Iris pigment epithelial cell (primary cell): ENCODE data around the gene FAM83G.
"Not testable (repeated sequence)": the region's sequence is repeated elsewhere in the genome, so short reads cannot be mapped to it uniquely, and the experiment has no call there.

ENCODE experiments used
- DNase-seq: peaks from one replicate; pipeline ENCODE4 v3.0.0-alpha.2; 2011; ENCODE audit warnings: low read depth

Gene FAM83G, protein sequence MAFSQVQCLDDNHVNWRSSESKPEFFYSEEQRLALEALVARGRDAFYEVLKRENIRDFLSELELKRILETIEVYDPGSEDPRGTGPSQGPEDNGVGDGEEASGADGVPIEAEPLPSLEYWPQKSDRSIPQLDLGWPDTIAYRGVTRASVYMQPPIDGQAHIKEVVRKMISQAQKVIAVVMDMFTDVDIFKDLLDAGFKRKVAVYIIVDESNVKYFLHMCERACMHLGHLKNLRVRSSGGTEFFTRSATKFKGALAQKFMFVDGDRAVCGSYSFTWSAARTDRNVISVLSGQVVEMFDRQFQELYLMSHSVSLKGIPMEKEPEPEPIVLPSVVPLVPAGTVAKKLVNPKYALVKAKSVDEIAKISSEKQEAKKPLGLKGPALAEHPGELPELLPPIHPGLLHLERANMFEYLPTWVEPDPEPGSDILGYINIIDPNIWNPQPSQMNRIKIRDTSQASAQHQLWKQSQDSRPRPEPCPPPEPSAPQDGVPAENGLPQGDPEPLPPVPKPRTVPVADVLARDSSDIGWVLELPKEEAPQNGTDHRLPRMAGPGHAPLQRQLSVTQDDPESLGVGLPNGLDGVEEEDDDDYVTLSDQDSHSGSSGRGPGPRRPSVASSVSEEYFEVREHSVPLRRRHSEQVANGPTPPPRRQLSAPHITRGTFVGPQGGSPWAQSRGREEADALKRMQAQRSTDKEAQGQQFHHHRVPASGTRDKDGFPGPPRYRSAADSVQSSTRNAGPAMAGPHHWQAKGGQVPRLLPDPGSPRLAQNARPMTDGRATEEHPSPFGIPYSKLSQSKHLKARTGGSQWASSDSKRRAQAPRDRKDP

DNA sequence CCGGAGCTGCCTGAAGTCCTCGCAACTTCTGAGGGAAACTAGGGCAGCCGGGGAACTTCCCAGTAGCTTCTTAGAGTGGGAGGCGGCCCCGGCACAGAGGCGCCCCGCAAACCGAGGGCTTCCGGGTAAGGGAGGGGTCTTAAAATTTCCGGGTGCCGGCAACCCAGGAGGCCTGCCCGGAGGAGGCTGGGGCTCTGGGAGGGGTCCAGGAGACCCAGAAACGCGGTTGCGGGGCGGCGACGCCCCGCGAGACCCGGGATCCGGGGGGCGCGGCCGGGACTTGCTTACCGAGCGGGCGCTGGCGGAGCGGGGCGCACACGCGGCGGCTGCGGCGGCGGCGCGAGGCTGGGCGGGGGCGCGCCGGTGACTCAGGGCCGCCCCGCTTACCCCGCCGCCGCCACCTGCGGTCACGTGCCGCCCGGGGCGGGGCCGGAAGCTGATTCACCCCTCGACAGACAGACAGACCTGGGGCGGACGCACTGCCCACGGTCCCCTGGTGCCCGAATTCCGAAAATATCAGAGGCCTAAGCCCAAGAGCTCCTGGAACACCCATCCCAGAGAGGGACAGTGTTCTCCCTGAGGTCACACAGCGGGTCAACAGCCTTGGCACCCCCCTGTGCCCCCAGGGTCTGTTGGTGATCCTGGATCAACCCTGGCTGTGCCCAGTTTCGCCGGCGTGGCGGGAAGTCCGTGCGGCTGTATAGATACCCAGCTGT is at the start of gene FAM83G:
Gene FAM83G, minus strand, starts transcription at position 344 of the 716 bp plus-strand sequence. CDS start 723 bp downstream, outside the sequence.
- DNase-seq = peak; percentile 76

DNA sequence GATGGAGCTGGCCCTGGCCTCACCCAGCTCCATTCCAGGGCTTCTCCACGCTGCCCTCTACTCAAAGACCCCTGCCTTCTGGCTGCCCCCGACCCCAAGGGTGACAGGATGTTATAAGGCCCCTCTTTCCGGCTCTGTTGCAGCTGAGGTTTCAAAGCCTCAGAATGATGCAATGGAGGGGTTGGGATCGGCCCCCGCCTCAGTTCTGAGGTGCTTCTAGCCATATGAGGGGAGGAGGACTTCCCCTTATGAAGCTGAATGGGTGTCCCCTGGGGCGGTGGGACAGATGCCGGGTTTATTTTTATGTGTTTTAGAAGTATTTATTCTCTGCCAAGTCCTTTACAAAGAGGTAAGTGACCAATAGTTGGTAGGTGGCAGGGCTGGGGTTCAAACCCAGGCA is 44.3 kb upstream of the FAM83G start:
- DNase-seq = not testable (repeated sequence)

DNA sequence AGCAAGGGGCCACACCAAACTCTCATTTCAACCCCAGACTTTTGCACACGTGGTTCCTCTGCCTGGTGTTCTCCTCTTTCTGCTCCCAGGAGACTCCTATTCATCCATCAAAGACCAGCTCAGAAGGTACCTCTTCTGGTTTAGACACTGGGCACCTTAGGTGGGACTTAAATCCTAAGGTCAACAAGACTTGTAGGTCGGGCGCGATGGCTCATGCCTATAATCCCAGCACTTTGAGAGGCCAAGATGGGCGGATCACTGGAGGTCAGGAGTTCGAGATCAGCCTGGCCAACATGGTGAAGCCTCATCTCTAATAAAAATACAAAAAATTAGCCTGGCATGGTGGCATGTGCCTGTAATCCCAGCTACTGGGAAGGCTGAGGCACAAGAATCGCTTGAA is 42.9 kb upstream of the FAM83G start:
- DNase-seq = not testable (repeated sequence)

DNA sequence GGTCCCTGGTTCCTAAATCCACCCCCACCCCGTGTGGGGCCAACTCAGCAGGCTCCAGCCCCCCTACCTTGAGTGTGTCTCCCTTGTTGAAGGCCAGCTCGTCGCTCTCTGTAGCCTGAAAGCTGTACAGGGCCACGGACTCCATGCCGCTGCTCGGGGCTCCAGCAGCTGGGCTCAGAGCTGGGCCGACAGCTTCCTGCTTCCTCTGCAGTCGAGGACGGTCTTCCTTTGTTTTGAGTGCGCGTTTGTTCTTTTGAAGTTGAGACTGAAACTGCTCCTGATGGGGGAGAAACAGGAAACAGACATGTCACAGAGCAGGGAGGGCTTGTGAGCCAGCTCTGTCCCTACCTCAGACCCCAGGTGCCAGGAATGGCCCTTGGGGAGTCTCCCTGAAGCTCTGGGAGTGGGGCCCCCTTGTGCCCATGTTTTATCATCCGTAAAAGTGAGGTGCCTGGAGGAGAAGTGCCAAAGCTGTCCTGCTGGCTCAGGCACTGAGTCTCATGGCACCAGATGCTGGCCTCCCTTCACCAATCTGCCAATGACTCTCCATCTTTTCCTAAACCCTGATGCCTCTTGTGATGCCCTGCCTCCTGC is 42.3 kb upstream of the FAM83G start, which contains the start of gene GRAP:
Gene GRAP, minus strand, starts transcription at position 176 of the 594 bp plus-strand sequence. Its CDS starts 31 bp downstream, at position 145.
- not testable (repeated sequence) for DNase-seq

DNA sequence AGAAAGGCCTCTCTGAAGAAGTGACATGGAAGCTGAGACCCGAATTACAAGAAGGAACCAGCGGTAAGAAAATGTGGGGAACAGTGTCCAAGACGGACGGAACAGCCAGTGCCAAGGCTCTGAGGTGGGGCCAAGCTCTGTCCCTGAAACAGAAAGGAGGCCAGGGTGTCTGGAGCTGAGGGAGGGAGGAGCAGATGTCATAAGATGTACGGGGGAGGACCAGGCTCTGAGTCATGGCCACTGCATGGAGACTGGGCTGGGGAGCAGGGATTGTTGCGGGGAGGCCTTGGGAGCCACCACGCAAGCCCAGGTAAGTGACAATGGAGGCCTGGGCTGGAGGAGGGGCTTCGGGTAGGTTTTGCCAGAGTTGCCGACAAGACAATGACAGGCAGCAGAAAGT is 40.1 kb upstream of the FAM83G start:
- not testable (repeated sequence) for DNase-seq

DNA sequence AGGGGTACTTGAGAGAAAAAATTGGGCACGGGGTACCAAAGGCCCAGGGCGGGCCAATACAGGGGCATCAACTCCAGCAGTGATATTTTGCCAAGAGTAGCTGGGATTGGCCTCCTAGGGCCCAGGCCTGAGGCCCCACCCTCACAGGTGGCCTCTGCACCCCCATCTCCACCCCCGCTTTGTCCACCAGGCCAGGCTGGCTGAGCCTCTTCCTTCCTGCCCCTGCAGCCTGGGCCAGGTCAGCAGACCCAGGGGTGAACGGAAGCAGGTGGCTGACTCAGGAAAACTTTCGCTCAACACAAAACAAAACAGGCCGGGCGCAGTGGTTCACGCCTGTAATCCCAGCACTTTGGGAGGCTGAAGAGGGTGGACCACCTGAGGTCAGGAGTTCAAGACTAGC is 38.5 kb upstream of the FAM83G start:
- not testable (repeated sequence) for DNase-seq

DNA sequence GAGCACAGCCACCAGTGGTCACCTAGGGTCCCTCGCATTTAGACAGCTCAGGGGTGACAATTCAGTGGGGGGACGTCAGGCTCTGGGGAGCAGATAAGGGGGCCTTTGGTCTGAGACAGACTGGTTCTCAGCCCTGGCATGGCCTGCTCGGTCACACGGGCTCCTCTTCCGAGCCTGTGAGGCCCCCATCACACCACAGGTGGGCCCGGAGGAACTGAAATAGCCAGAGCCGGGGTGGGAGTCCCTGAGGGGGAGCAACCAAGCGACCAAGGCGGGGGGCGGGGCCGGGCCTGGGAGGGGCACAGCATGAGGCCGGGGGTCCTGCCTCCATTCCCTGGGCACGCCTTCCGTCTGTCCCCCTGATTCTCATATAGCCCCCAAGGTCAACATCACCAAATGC is 37.8 kb upstream of the FAM83G start:
- not testable (repeated sequence) for DNase-seq

DNA sequence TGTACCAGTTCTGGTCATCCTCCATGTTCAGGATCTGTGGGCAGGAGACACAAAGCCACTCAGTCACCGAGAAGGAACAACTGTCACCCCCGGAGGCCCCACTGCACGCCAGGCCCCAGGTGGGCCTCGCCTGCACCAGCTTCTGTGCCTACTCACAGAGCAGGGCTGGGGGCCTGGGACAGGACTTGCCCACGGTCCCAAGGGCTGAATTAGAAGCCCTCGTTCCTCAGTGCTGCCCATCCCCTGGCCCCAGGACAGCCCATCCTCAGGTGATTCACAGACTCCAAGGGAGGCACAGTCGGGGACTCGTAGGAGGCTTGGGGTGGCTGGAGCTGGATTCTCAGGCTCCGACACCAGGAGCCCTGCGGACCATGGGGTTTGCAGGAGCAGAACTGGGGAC is 37.3 kb upstream of the FAM83G start:
- not testable (repeated sequence) for DNase-seq

DNA sequence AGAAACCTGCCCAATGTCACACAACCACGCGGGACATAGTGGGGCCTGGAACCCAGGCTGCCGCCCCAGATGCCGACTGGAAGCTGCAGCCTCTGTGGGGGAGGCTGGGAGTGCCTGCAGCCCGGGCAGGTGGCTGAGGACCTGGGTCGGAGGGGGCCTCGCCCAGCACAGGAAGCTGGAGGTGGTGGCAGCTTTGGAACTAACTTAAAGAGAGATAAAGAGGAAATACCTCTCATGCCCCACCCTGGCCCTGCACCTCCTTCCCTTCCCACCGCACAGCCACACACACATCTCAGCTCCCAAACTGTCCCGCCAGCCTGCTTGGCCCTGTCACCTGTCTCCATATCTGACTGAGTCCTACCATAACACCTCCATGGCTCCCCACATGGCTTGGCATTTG is 35.8 kb upstream of the FAM83G start:
- DNase-seq = not testable (repeated sequence)

DNA sequence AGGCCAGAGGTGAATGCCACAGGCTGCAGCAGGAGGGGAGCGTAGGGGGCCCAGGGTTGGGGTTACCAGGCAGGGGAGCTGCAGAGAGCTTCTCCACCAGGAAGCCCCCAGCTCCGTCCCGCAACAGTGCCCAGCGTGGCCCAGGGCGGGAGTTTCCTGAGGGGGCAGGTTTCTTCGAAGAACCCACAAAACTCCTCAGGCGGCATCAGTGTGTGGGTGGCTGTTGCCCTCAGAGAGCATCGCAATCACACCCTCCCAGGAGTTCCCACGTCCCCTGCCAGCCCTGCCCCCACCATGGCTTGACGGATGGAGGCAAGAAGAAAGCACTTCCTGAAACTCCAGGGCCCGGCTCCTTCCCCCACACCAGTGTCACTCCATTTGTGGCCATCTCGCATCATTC is 34.2 kb upstream of the FAM83G start:
- DNase-seq = not testable (repeated sequence)

DNA sequence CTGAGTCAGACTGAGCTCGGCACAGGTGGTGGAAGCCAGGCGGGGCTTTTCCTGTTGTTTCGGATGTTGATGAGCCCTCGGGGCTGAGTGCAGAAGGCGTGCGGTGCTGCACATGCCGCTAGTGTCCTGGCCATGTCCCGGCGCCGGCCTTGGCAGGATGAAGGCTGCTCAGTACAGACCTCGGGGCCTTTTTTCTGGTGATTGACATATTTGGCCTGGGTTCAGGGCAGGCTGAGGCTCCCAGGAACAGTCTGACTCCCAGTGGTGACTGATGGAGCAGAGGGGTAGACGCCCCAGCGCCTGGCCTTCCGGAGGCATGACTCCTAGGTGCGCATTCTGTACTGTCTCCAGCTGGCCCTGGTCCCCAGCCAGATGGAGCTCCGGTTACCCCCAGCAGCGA is 33.4 kb upstream of the FAM83G start:
- DNase-seq = not testable (repeated sequence)

DNA sequence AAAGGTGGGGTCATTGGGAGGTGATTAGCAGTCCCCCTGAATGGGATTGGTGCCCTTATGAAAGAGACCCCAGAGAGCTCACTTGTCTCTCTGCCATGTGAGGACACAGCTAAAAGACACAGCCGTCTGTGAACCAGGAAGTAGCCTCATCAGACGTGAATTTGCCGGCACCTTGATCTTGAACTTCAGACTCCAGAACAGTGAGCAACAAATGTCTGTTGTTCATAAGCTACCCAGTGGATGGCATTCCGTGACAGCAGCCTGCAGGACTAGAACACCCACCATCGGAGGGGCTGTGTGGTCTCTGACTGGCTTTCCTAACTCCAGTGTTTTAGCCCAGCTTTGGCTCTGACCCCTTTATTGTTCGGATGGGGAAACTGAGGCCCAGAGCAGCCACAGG is 33.0 kb upstream of the FAM83G start:
- not testable (repeated sequence) for DNase-seq

DNA sequence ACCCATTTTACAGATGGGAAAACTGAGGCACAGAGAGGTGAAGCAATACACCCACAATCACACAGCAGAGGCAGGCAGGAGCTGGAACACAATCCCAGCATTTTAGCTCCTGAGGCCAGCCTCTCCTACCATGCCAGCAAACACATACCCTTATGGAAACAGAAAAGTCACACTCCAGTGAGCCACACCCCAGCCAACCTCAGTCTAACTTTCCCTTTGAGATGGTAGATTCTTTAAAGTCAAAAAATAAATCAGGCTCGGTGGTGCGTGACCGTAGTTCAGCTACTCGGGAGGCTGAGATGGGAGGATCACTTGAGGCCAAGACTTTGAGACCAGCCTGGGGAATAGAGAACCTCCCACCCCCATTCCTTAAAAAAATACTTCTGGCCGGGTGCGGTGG is 31.6 kb upstream of the FAM83G start:
- DNase-seq = not testable (repeated sequence)

DNA sequence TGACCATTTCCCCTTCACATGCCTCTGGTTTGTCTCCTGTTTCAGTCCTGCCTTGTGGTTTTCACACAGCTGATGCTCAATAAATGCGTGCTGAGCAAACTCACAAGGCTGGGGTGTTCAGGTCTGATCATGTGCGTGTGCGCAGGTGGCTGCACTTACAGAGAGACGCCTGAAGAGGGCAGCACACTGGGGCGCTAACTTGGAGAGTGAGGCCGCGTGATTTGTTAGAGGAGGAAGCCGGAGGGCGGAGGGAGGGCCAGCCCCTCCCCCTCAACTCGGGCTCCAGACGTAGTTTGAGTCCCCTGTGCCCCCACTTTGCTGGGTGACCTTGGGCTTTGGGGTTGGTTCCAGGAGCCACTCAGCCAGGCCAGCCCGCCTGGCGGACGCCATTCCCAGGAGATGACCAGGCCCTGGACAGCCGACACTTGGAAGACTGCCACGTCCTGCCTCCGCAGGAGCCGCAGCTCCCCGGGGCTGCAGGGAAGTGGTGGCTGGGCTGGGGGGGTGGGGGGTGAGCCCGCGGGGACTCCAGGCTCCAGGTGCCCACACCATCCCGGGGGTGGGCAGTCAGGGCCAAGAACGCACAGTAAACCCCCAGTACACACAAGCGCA is 27.9 kb upstream of the FAM83G start:
- not testable (repeated sequence) for DNase-seq

DNA sequence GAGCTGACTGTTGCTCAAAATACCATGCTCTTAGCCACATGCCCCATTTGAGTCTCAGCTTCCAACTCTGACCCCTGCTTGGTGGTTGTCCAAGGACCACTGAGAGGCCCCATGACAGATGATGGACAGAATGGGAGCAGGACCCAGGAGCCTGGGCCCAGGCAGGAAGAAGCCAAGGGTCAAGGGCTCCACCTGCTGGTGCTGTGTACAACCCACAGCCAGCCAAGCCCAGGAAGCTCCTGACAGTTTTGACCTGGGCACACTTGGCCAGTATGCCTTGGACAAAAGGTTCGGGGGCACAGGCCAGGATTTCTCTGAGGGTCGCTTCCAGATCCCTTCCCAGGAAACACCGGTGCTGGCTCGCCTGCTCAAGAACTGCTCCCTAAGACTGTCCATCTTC is 27.2 kb upstream of the FAM83G start:
- not testable (repeated sequence) for DNase-seq

DNA sequence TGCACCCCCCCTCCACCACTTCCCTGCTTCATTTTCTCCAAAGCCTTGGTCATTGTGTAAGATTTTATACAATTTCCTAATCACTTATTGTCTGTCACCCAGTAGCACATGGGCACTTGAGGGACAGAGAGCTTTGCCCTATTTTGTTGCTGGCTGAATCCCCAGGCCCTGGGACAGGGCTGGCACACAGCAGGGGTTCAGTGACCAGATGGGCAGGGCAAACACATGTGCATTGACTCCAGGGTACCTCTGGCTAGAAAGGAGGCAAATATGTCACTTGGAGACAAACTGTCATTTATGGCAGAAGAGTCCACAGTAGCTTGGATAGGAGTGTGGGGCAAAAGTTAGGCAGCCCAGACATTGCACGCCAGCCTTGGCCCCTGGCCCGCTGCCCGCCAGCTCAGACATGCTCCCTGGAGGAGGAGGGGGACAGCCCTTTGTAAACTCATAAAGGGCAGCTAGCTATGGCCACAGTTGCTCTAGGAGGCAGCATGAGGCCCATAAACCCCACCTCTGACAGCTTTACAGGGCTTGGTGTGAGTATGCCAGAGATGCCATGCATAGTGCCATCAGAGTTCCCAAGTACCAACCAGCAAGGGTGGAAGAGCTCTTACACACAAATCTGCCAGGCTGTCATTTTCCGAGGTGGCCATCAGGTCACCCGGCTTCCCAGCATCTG is 26.3 kb upstream of the FAM83G start:
- not testable (repeated sequence) for DNase-seq

DNA sequence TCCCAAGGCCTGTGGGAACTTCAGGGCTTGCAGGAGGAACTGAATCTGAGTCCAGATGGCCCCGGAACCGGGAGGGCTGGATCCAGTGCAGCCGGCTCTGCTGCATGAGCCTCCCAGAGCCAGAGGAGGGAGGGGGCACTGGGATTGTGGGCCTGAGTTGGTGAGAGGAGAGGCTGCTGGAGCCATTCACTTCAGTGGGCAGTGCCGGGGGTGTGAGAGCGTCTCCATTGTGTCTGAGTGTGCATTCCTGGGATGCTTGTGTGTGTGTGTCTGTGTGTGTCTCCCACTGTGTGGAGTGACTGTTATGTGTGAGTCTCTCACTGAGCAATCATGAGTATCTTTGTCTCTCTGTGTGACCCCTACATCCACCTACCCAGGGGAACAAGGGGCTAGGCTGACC is 25.2 kb upstream of the FAM83G start:
- not testable (repeated sequence) for DNase-seq

DNA sequence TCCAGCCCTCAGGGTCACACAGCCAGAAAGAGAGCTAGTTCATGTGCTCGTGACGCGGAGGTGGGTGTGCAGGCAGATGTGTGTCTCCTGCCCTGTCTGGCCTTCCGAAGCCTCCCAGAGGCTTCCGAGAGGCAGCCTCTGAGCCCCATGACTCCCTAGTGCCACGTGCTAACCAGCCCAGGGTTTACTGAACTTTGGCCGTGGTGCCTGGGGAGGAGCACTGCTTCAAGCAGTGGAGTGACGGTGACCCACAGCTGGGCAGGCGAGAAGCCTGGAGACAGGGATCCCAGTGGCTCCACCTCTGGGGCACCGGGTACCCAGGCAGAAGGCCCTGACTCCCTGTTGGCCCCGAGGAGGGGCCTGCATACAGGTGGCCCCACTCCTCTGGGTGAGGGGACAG is 24.1 kb upstream of the FAM83G start:
- DNase-seq = not testable (repeated sequence)

DNA sequence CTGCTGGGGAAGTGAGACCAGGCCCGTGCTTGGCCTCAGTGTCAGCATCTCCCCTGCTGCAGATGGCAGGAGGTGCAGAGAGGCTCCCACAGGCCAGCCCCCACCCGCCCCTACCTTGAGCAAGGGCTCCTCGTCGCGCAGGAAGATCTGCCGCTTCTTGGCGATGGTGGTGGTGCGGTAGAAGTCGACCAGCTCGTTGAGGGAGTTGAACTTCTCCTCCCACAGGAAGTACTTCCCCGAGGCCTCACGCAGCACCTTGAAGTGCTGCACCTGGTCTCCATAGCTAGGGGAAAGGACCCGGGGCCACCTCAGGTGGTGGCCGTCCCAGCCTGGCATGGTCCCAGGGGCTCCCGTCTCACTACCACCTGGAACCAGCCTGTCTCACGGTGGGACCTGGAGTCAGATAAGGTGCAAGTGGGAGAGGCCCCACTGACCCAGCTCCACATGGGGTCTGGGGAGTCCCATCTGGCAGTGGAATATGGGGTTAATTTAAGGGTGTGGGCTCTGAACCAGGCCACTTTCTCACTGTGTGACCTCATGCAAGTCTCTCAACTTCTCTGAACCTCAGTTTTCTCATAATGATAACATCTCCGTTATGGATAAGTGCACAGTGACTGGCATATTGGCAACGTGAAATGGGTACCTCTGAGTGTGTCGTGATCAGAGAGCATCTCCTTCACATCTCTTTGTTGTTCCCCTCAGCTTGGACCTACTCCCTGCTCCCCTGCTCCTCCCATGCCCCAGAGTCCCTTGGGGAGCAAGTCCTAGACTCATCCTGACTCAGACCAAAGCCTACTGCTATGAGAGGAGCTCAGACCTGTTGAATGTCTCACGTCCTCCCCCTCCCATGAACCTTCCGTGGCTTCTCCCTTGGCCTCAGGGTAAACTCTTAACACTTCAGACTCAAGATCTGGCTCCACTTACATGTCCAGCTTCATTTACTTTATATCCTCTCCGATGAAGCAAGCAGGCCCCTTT is 19.8 kb upstream of the FAM83G start:
- DNase-seq = peak; percentile 16
